HG03571 (cell line): Measurements from ENCODE around the gene UBL3.

Experiments used
- ATAC-seq: cut with Tn5 transposase; IDR thresholded peaks from one replicate; pipeline ENCODE4 v1.9.1; 2021; ENCODE audit not compliant: unreplicated experiment

Gene UBL3

DNA sequence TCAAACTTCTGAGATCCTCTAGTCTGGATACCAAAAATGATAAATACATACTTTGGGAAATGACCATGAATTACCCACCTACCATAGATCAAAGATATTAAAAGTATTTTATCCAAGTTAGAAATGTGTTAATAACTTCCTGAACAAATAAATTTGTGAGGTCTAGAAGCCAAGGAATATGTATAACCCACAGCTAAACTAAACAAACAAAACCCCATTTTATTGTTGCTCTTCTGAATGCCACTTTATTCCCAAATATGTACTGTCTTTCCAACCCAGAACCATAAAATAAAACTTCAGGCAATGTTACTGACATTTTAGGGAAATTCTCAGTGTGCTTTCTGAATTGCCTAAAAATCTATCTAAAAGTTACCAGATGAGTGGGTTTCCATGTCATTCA lies 35.1 kb downstream of the UBL3 start:
- ATAC-seq: no peak

DNA sequence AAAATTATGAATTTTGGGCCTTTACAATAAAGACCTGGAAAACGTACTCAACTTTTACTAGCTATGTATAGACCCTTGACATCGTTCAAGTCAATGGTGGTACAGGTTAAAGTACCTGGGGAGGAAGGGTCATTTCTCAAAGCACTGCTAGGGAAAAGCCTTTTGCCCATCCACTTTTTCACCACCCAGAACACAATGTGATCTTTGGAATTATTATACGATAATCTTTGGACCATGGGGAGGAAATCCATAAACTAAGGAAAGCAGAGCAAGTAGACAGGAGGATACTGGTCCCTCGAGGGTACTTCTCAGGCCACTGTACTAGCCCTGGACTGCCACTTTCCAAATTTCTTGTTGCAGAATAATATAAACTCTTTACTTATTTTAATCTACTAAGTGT lies 39.5 kb downstream of the UBL3 start:
- ATAC-seq: no peak

DNA sequence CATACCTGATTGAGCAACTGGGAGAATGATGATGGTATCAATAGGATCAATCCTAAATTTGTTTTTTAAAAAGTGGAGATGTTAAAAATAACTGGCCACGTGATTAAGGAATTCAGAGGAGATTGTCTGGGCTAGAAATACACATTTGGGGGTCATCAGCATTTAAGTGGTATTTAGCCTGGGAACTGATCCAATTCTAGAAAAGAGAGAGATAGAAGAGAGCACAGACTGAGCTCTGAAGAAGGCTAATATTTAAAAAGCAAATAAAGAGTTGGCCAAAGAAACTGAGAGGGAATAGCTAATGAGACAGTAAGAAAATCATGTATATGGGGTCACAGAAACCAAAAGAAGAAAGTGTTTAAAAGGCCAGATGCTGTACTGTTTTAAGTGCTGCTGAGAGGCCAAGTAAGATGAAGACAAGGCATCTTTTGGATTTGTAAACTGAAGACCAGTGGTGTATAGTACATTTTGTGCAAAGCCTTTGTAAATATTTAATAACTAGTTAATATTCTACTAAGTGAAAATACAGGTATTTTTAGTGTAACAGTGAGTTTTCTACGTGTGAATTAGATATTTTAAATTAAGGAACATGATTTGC lies 40.2 kb downstream of the UBL3 start:
- no peak for ATAC-seq

DNA sequence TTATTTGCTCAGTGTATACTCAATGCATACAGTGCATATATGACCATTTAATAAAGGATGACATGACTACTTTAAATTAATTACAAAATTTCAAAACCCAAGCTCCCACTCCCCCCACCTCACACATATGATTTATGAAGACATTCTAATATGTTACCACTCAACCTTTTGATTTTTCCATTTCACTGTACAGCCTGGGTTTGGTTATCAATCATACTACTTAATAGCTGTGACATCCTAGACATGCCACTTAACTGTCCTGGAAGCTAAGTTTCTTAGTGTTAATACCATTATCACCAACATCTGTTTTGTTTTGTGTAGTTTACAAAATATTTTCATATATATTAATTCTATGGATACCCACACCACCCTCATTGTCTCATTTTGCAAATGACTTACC lies 42.2 kb downstream of the UBL3 start:
- no peak for ATAC-seq

DNA sequence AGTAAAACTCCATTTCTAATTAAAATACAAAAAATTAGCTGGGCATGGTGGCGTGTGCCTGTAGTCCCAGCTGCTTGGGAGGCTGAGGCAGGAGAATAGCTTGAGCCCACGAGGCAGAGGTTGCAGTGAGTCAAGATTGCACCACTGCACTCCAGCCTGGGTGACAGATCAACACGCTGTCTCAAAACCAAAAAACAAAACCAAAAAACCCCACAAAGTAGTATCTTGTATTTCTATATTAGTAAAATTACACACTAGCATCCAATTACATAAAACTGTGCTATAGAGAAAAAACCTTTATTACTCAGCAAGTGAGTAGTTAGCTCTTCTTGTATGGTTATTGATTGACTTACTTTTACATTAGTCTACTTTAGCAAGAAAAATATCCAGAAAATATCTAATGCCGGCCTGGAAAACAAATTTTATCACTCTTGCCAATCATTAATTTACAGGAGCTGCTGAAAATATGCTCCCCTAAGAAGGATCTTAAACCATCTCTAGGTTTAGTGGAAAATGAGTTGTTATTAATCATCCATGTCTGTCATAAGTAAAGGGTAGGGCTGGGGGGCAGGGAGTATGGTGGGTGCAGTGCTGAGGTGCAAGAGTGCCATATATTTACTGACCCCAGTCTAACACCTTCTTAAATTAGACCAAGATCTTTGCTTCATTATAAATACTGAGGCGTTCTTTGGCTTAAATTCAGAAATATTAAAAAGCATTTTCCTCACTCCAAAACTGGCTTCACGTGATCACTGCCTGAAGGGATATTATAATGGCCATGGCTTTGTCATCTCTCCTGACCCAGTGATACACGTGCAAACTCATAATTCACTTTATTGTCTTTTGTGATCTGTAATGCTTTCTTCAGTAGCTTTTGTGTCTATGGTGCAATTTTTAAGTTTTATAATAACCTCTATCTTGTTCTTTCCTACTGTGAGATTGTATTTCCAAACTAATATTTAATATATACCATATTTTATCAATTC lies 44.1 kb downstream of the UBL3 start:
- peak; percentile 55 for ATAC-seq

DNA sequence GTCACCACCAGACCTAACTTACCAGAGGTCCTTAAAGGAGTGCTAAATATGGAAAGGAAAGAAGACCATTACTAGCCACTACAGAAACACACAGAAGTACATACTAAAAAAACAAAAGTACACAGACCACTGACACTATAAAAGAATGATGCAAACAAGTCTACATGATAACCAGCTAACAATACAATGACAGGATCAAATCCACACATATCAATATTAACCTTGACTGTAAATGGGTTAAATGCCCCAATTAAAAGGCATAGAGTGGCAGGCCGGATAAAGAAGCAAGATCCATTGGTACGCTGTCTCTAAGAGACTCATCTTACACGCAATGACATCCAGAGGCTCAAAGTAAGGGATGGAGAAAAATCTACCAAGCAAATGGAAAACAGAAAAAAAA lies 47.2 kb downstream of the UBL3 start:
- no peak for ATAC-seq

DNA sequence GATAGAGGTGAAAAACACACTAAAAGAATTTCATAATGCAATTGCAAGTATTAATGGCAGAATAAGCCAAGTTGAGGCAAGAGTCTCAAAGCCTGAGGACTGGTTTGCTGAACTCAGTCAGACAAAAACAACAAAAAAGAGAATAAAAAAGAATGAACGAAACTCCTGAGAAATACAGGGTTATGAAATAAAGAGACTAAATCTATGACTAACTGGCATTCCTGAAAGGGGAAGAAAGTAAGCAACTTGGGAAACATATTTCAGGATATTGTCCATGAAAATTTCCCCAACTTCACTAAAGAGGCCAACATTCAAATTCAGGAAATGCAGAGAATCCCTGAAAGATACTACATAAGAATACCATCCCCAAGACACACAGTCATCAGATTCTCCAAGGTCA lies 47.8 kb downstream of the UBL3 start:
- no peak for ATAC-seq

DNA sequence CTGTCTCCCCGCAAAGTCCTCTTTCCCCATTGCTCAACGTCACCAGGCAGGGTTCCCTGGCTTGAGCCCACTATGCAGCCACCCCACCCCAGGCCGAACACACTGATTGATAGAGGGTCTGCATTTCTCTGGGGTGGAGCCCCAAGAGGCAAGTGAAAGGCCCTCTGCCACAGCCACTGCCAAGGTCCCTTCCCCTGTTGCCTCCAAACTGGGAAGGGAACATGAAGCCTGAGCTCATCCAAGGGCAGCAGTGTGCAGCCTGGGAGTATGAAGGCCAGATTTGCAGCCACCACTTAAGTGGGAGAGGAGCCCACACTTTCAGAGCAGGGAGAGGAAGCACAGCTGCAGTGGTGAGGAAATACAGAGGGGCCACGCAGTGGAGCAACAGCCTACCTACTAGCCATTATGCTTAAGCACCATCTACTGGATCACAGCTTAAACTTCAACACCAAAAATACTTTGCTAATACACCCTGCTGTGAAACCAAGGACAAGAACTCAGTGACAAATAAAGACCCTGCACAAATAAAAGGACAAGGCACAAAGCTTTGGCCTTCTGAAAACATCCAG lies 48.6 kb downstream of the UBL3 start:
- ATAC-seq: no peak

DNA sequence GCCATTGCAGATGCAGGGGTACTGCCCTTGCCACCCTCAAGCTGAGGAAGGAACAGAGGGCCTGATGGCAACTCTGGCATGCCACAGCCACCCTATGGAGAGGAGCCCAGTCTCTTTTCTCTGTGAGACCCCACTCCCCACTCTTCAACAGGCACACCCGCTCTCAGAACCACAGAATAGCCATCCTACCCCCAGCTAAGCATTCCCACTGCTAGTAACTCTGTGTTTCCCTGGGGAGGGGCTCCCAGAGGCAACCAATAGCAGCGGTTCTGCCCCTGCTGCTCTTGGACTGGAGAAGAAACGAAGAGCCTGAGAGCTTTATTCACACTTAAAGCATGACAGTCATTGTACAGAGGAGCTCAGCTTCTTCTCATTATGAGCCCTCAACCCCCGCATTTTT lies 49.3 kb downstream of the UBL3 start:
- no peak for ATAC-seq

DNA sequence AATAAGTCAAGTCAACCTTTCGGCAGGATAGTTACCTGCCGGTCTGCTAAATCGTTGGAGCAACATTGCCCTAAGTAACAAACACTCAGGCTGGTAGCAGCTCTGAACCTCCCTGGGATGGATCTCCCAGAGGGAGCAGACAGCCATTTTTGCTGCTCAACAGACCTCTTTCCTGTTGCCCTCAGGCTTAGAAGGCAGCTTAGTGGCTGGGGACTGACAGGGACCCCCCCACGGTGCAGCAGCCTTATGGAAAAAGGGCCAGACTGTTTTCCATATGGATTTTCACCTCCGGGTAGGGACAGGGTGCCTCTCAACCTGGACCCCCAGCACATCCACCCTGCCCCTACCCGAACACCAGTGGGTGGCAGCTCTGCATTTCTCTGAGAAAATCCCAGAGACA lies 49.7 kb downstream of the UBL3 start:
- no peak for ATAC-seq

DNA sequence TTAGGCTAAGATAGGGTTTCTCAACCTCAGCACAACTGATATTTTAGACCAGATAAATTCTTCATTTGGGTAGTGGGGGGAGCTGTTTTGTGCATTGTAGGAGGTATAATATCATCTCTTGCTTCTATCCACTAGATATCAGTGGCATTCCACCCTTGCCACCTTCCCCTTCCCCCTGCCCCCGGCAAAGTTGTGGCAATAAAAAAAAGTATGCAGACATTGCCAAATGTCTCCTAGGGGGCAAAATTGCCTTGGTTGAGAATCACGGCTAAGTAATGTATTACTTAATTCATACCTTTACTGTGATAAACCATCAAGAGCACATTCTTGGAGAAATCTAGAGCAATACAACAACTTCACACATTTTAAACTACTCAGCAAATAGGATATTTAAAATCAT lies 51.4 kb downstream of the UBL3 start:
- no peak for ATAC-seq

DNA sequence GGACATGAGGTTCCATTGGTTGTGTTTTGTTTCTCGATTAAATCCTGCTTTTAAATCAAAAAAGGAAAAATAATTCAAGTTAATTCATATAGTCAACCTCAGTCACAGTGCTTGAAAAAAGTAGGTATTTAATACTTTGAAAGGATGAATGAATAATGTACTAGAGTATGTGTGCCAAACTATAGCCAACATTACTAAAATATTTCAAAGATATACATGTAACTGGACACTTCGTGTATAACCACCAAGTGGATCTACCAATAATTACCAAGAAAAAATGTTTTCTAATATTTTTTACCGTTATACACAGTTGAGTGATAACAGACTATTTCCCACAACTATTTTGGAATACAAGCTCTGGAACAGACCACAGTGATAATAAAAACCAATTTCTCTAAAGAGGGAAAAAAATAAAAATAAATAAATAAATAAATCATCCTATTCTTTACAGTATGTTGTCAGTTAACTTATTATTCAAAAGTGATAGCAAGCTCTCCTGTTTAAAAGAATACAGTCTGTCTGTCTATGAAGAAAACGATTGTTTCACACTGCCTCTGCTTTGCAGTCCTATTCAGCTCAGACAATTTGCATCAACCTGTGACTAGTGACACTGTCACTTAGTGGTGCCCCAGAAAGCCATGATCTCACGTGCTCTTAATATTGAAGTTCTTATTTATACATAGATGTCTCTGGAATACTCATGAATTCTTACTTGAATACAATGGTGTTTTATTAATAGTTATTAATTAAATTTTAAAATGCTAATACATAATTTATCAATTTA lies 58.2 kb downstream of the UBL3 start:
- ATAC-seq: no peak

DNA sequence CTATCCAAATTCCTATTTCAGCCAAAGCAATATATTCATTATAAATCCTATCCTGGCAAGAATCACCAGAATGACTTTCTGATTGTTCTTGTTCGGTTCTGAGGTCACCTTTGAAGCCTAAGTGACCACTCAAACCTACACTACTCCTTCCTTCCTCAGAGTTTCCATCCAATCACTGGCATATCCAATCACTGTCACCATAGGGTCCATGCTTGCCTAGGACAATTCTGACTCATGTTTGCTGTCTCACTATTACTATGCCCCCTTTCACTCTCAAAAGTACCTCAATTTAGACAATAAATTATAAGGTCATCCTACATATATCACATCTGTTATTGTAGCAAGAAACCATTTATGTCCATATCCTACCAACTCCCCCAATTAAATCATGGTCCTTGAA lies 58.9 kb downstream of the UBL3 start:
- no peak for ATAC-seq

DNA sequence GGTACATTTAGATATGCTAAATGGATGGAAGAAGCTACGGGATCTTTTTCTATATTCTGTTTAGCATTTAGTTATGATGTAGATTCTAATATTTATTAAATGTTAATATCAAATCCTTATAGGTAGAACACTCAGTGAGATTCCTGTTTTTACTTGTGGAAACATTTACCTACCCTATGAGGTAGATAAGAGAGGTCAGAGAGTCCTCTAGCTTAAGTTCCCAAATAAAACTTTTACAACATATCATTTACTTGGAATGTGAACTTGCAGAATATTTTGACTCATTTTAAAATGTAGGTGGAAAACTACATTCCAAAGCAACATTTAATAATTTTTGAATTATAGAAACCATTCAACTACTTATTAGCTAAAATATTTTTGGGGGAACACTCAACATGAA lies 63.7 kb downstream of the UBL3 start:
- no peak for ATAC-seq

DNA sequence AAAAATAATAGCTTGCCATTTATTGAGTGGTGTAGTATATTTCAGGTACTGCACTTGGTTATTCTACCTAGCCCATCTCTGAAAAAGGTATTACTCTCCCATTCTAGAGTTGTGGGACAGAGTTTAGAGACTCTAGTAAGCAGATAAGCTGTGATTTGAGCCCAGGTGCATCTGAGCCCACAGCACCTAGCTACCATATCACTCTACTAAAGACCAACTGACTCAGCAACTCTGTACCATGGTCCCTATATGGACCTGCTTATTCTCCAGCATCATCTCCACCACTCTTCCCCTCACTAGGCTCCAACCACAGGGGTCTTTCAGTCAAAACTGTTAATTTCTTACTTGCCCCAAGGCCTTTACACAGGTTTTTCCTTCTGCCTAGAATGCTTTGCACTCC lies 64.4 kb downstream of the UBL3 start:
- no peak for ATAC-seq

DNA sequence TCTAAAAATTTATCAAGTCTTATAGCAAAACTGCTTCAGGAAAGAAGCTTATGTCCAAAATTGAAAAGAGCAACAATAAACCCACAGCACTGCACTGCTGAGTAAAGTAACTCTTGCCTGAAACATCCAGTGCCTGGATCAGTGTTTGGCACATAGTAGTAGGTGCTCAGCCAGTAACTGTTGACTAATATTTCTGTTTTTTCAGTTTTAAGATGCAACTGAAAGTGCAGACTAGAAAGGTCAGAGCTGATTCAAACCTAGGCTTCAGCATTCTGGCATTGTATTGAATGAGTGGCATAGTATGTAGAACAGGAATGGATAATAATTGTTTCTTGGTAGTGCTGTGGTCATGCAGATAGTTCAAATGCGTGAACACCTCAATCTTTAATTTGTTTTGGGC lies 67.6 kb downstream of the UBL3 start:
- ATAC-seq: no peak

DNA sequence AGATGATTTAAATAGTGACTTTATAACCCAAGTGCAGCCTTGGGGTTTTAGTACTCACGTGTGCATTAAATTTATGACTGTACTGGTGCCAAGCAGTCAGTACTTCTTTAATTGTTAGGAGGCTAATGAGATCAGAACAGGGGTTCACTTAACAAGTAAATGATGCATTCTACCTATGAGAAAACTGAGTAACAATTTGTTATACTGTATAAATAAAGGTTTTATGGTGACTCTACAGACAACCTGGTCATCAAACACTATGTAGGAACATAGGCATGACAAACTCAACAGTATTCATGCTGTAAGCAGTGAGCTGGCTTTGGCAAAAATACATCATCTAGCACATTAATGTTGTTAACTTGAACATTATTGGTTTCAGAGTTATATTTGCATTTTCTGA lies 75.6 kb downstream of the UBL3 start:
- no peak for ATAC-seq

DNA sequence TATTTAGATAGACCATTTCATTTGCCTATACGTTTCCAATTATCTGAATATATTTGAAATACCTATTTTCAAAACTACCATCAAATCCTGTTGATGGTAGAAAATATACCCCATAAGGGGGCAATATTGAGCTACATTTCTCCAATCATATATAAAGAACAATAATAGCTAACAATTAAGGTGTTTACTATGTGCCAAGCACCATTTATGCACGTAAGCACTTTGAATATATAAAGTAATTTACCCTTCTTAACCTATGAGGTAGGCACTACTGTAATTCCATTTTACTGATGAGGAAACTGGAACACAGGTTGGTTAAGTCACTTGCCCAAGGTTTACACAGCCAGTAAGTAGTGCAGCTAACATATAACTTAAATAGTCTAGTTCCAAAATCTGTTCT lies 79.2 kb downstream of the UBL3 start:
- ATAC-seq: no peak

DNA sequence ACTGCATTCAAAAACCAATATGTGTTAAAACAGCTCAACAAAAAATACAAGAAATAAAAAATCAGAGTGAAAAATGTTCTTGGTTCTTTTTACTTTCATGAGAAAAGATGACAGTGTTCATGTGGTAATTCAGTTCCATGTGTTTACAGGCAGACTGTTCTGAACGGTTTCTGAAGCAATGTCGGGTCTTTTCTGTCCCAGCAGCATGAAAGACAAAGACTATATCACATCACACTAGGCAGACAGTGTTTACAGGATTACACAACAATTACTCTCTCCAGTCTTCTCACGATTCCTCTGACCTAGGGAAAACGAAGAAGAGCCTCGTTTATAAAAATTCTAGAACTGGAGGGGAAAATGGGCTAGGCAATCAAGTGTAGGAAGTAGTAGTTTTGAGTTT lies 83.4 kb downstream of the UBL3 start:
- ATAC-seq: no peak

DNA sequence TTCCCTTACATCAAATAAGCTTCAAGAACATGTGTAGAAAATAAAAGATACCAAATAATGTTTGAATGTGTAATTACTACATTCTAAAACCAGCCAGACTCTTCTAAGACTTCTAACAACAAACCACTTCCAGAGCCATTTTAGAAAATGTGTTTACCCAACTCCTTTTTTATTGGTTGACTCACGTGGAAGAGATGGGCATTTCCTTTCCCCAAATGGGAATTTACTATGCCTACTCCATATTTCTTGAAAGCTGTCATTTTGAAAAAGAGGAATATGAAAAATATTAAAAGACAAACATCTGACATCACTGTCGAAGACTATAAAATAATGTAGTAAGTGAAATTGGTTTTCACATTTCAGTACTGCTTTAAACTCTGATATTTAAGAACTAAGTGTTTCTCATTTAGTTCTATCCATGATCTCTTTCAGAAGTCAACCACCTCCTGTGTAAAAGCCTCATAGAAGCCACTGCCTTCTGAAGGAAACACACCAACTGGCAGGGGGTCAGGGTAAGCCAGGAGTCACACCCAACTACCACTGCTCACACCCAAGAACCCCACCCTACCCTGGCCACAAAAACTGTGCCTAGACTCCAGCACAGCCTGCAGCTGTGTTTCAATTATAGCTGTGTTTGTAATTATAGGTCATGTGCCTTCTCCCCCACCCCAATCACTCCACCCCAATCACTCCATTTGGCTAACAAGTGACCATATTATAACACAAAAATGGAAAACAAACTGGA lies 86.8 kb downstream of the UBL3 start:
- no peak for ATAC-seq

DNA sequence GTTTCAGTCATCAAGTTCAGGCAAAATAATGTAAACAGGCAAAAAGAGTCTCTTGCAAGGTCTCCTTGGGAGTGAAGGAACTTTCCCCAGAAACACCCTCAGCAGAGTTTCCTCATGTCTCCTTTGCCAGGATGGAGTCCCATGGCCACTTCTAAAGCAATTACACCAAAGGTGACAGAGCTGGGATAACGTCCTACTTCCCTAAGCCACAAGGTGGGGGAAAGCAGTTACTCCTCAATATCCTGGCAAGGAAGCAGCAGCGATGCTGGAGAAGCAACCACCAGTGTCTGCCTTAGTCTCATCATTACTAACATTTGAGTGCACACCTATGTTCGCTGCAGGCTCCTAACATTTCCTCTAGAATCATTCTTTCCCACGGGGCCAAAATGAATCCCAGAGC lies 88.6 kb downstream of the UBL3 start:
- ATAC-seq: no peak
